ENCODE results near the gene RABGGTA.

Gene RABGGTA

GRCh38 chr14:24233538-24233866 lies 37.9 kb downstream of the RABGGTA start:
- TF ChIP-seq SIN3A (IDR thresholded peaks at IDR 0.05; ENCODE audit: borderline replicate concordance, insufficient read depth, low read length) = no peak
- no peak for TF ChIP-seq TAF1 (IDR thresholded peaks at IDR 0.05; ENCODE audit: borderline replicate concordance, insufficient read depth, low read length)
- TF ChIP-seq REST (IDR thresholded peaks at IDR 0.05; ENCODE audit: insufficient read depth in 1 of 2, low read depth in 2 of 2, low read length in 2 of 2) = no peak
- TF ChIP-seq FOXP2 (optimal IDR thresholded peaks at IDR 0.05; ENCODE audit: borderline replicate concordance, extremely low read depth, extremely low read length, insufficient read depth) = no peak
- TF ChIP-seq POLR2AphosphoS5 (IDR thresholded peaks at IDR 0.05; ENCODE audit: low read depth, low read length) = no peak

GRCh38 chr14:24232645-24233537 lies 38.5 kb downstream of the RABGGTA start, which contains the start of gene GMPR2:
GMPR2 (plus strand) TSS chr14:24232929; CDS start chr14:24233254, 325 bp downstream.
- peak; percentile 12; the same call in 1 of the 2 replicates for TF ChIP-seq POLR2AphosphoS5 (IDR thresholded peaks at IDR 0.05; ENCODE audit: low read depth, low read length)
- TF ChIP-seq REST (IDR thresholded peaks at IDR 0.05; ENCODE audit: insufficient read depth in 1 of 2, low read depth in 2 of 2, low read length in 2 of 2) = no peak
- peak; percentile 35; the same call in 1 of the 2 replicates for TF ChIP-seq SIN3A (IDR thresholded peaks at IDR 0.05; ENCODE audit: borderline replicate concordance, insufficient read depth, low read length)

- TF ChIP-seq FOXP2 (optimal IDR thresholded peaks at IDR 0.05; ENCODE audit: borderline replicate concordance, extremely low read depth, extremely low read length, insufficient read depth) = peak; percentile 48
- no peak for TF ChIP-seq TAF1 (IDR thresholded peaks at IDR 0.05; ENCODE audit: borderline replicate concordance, insufficient read depth, low read length)
- peak; percentile 50; the same call in 1 of the 2 replicates for TF ChIP-seq POLR2AphosphoS5 (IDR thresholded peaks at IDR 0.05; ENCODE audit: low read depth, low read length)
Measured at GRCh38 chr14:24232121-24232644, 39.2 kb downstream of the RABGGTA start, which contains the start of gene NEDD8. NEDD8 (minus strand) TSS chr14:24232367; CDS start chr14:24232267, 100 bp downstream.

GRCh38 chr14:24231263-24232120 lies 39.9 kb downstream of the RABGGTA start:
- no peak for TF ChIP-seq FOXP2 (optimal IDR thresholded peaks at IDR 0.05; ENCODE audit: borderline replicate concordance, extremely low read depth, extremely low read length, insufficient read depth)
- TF ChIP-seq POLR2AphosphoS5 (IDR thresholded peaks at IDR 0.05; ENCODE audit: low read depth, low read length) = no peak
- no peak for TF ChIP-seq REST (IDR thresholded peaks at IDR 0.05; ENCODE audit: insufficient read depth in 1 of 2, low read depth in 2 of 2, low read length in 2 of 2)
- TF ChIP-seq TAF1 (IDR thresholded peaks at IDR 0.05; ENCODE audit: borderline replicate concordance, insufficient read depth, low read length) = no peak
- TF ChIP-seq SIN3A (IDR thresholded peaks at IDR 0.05; ENCODE audit: borderline replicate concordance, insufficient read depth, low read length) = no peak

GRCh38 chr14:24228902-24229301 lies 42.5 kb downstream of the RABGGTA start:
- TF ChIP-seq SIN3A (IDR thresholded peaks at IDR 0.05; ENCODE audit: borderline replicate concordance, insufficient read depth, low read length) = no peak
- TF ChIP-seq POLR2AphosphoS5 (IDR thresholded peaks at IDR 0.05; ENCODE audit: low read depth, low read length) = no peak
- TF ChIP-seq TAF1 (IDR thresholded peaks at IDR 0.05; ENCODE audit: borderline replicate concordance, insufficient read depth, low read length) = no peak
- TF ChIP-seq REST (IDR thresholded peaks at IDR 0.05; ENCODE audit: insufficient read depth in 1 of 2, low read depth in 2 of 2, low read length in 2 of 2) = no peak

Data from PFSK-1 (cell line).